ENCODE data around the gene PGAP6.
"Not testable (repeated sequence)": the region's sequence is repeated elsewhere in the genome, so short reads cannot be mapped to it uniquely, and the experiment has no call there.

PGAP6 gene

GRCh38 chr16:381789-382717 is at the start of gene PGAP6:
PGAP6 (minus strand) TSS chr16:381978; CDS start chr16:381821, 157 bp downstream.
- DNase-seq, result peak; percentile 43

- no peak for DNase-seq
Measured at GRCh38 chr16:430904-431303, 49.1 kb upstream of the PGAP6 start.

GRCh38 chr16:427250-427649 is 45.5 kb upstream of the PGAP6 start:
- no peak for DNase-seq

- no peak for DNase-seq
Measured at GRCh38 chr16:426906-427249, 45.1 kb upstream of the PGAP6 start.

- no peak for DNase-seq
Measured at GRCh38 chr16:426115-426905, 44.5 kb upstream of the PGAP6 start.

GRCh38 chr16:425740-426114 is 43.9 kb upstream of the PGAP6 start:
- no peak for DNase-seq

GRCh38 chr16:425082-425718 is 43.4 kb upstream of the PGAP6 start, which contains the start of gene RAB11FIP3:
RAB11FIP3 (plus strand) TSS chr16:425649; CDS start chr16:426007, 358 bp downstream.
- peak; percentile 80 for DNase-seq

- DNase-seq, result no peak
Measured at GRCh38 chr16:424623-425081, 42.9 kb upstream of the PGAP6 start.

GRCh38 chr16:424033-424622 is 42.4 kb upstream of the PGAP6 start:
- DNase-seq, result no peak

- not testable (repeated sequence) for DNase-seq
Measured at GRCh38 chr16:422179-422578, 40.4 kb upstream of the PGAP6 start.

GRCh38 chr16:415170-415498 is 33.4 kb upstream of the PGAP6 start:
- DNase-seq, result not testable (repeated sequence)

- no peak for DNase-seq
Measured at GRCh38 chr16:414395-415169, 32.8 kb upstream of the PGAP6 start.

GRCh38 chr16:411576-412265 is 29.9 kb upstream of the PGAP6 start:
- DNase-seq, result no peak

- no peak for DNase-seq
Measured at GRCh38 chr16:410516-411178, 28.9 kb upstream of the PGAP6 start.

GRCh38 chr16:407253-407652 is 25.5 kb upstream of the PGAP6 start:
- no peak for DNase-seq

- DNase-seq, result no peak
Measured at GRCh38 chr16:405548-406506, 24.0 kb upstream of the PGAP6 start.

- no peak for DNase-seq
Measured at GRCh38 chr16:404971-405486, 23.3 kb upstream of the PGAP6 start.

- peak; percentile 82 for DNase-seq
Measured at GRCh38 chr16:401468-402348, 19.9 kb upstream of the PGAP6 start, which contains the start of gene DECR2. DECR2 (plus strand) TSS chr16:401885; CDS start chr16:401964, 79 bp downstream.

Data from GDM1 (cell line).